GM18508 (cell line): ENCODE data around the gene SULT2B1.

ENCODE experiments used
- ATAC-seq: cut with Tn5 transposase; IDR thresholded peaks from one replicate; pipeline ENCODE4 v1.9.1; 2021; ENCODE audit warnings: moderate number of reproducible peaks; ENCODE audit not compliant: insufficient read depth, unreplicated experiment

Gene SULT2B1

DNA sequence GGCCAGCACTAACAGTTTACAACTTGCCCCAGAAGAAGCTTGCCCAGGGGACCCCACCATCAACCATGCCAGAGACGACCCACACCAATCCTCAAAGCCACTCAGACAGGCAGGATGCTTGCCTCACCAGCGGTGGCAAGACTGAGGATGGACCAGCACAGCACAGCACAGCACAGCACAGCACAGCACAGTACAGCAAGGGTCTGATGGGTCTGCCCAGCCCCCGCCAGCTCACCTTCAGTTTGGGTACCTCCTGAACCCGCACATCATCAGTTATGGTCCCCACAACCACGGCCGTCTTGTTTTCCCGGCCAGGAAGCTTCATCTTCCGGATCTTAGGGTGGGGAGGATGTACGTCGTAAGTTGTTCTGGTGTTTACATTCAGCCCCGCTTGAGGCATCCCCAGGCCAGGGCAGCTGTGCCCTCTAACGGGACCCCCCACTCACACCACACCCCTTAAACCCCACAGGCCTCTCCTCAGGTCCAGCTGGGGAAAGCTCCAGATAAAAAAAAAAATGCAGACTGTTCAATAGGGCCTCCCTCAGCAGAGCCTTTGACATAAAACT lies 64.6 kb downstream of the SULT2B1 start:
- no peak for ATAC-seq

DNA sequence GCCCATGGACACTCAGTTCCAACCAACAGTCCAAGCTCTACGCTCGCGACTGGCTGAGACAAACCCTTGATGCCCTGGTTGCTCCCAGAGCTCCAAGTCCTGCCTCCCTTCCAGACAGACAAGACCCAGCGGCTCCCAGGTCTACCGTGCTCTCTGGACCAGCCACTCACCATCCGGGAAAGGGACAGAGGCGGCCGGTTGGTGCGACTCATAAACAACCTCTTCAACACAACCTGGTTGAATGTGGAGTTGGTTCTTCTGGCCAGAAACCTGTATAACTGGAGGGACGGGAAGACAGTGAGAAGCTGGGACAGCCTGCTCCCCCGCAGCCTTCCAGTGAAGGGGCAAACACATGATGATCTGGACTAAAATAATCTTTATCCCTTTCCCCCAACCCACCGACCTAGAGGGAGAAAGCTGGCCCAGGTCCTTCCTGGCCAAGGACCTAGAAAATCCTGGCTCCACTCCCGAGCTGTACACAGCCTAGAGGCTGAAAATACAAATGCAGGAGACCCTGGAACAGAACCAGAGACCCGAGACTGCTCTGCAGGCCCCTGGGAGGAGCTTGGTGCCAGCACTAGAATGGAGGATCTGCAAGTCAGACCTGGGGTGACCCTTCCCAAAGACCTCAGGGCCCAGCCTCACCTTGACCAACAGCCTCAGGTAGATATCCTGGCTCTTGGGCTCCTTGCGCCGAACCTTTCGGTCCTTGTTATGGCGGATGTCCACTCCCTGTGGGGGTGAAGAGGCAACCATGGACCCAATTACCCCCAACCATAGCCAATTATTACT lies 65.4 kb downstream of the SULT2B1 start:
- ATAC-seq = no peak

DNA sequence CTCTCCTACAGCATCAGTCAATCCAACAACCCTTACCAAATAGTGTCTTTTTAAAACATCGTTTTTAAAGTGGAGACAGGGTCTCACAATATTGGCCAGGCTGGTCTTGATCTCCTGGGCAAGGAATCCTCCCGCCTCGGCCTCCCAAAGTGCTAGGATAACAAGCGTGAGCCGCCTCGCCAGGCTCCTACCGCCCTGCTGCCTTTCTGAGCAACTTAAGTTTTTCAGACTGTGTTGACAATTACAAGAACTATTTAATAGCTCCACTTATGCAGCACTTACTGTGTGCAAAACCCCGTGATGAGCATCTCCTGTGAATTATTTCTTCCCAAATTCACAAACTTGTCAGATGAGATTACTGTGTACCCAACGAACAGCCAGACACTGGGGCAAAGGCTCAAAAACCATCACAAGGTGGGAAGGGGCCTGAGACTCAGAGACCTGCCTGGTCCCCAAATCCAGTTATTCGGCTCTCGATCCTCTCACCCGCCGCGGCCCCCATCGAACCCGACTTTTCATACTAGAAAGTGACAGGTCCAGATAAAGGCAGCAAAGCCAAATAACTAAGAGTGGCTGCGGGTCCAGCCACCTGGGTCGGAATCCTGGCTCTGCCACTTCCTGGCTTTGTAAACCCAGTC lies 66.4 kb downstream of the SULT2B1 start:
- no peak for ATAC-seq

DNA sequence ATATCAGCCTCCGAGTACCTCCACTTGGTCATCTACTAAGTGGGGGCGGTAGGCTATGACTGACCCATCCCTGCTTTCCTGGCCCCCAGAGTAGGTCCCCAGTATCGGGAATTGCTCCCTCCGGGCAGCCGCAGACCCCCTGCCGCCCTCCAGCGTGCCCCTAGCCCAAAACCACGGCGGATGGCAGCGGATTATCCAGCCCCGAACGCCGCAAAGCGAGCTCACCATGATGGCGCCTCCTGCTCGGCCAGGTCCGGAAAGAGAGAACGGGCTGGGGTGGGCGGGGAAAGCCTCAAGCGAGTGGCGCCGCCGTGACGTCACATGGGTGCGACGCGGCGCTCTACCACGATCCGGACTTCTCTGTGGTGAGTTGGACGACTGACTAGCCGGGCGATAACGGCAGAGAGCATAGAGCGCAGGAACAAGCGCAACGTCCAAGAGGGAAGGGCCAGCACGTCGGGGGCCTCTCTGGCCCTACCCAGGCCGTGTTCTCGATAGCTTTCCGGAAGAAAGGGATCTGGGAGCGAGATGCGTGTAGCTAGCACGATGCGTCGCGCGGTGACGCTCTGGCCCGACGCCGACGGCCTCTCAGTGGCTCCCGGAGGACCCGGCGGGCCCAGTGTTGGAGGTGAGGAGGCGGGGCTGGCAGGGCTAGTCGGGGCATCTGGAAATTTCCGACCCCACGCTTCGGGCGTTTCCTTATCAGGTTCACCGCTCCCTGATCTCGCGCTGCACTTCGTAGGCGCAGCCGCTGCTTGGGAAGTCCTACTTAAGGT lies 67.1 kb downstream of the SULT2B1 start, which contains the start of the genes RPL18 and SPHK2:
Gene RPL18, minus strand, starts transcription at position 263 of the 776 bp plus-strand sequence. Its CDS starts 35 bp downstream, at position 228.
Gene SPHK2, plus strand, starts transcription at position 591 of the 776 bp plus-strand sequence. CDS start 1,009 bp downstream, outside the sequence.
- ATAC-seq = peak; percentile 76

DNA sequence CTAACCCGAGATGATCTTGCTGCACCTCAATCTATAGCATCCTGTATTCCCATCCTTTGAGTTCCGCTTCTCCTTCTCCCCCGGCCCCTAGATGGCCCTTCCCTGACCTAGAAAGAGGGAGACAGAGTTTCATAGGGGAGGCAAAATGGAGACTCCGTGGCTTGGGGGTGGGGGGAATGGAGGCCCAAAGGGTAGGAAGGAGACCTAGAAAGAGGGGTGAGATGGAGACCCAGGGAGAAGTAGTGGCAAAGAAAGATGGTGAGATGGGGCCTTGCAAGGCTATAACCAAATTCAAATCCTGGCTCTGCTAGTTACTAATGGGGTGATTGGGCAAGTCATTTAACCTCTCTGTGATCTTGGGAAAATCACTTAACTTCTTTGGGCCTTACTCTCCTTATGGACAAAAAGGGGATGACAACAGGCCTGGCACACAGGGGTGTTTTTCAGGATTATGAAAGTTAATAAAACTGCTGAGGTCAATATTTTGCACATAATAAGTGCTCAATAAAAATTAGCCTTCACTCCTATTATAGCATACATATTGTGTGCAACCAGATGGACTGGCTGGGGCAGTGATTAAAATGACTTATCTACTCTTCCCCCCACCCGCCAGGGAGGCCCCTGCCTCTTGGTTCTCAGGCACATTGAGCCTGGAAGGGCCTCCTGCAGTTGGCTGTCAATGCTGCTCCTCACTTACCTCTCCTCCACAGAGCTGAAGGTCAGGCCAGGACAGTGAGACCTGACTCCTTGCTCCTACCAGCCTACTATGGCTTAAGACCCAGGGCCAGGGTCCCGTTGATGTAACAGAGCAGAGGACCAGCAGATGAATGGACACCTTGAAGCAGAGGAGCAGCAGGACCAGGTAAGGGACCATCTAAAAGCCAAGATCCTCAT lies 68.0 kb downstream of the SULT2B1 start:
- ATAC-seq = no peak

DNA sequence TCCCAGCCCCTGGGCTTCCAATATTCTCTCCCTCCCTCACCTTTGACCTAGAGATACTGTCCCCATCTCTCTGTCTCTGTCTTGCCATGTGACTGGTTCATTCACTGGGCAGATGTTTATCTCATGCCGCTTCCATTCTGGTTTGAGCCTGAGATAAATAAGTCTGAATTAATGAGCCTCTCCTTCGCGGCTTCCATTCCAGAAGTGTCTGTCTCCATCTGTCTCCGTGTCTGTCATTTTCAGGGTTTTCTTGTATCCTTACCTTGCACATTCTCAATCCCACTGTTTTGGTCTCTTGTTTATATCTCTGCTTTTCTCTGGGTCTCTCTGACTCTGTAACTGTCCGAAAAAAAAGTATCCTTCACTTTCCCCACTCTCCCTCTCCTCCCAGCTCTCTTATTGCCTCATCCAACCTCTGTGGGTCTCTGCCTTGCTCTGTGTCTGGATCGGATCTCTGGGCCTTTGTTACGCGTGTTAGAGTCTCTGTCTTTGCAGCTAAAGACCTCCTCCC lies 71.6 kb downstream of the SULT2B1 start:
- no peak for ATAC-seq

DNA sequence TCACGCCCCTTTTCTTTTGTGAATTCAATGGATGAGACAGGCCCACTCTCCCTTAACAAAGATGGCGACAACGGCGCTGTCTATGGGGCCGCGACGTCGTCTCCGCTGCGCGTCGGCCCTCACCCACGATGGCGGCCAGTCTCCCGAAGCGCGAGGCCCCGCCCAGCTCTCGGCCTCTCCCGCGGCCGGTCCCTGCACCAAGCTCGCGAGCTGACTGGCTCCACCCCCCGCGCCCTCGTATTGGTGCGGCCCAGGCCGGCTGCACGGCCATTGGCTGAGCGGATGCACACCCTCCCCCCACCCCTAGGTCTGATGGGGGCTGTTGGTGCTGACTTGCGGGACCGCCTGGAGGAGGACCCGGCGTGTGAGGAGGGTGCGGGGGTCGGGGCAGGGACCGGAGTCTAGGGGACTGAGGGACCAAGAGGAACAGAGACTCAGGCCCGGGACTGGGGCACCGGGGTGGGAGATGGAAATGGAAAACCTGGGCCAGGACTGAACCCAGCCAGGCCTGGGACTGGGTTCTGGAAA lies 72.2 kb downstream of the SULT2B1 start:
- no peak for ATAC-seq

DNA sequence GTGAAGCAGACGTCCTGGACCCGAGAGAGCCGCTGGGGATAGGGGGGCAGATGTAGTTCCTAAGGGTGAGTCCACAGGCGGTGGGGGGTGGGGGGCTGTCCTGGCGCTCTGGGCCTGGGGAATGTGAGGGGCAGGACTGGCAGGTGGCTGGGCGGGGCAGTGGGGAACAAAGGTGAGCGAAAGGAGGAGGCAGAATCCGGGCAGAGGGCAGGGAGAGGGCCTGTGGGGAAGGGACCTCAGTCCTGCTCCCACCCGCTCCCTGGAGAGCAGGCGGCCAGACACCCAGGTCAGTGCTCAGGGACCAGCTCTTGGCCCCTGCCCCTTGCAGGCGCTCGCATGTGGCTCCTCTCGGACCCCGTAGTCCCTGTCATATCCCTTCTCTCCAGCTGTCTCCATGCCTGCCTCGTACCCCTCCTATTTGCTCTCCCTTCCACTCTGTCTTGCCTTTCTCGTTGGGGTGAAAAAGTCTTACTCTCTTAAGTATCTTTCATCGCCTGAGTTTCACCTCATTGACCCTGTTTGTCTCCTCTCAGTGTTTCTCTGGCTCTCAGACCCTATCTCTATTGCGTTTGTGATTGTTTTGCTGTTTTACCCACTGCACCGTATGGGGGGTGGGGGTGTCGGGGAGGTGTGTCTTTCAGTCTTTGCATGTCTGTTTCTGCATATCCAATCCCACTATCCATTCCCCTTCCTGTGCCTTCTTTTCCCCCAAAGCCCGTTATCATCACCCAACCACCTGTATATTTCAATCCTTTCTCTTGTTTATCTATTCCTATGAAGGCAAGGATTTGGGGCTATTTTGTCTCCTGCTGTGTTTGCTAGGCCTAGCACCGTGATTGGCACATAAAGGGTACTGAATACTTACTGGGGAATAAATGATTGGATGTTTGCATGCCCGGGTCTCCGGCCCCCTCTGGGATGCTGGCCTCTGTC lies 73.1 kb downstream of the SULT2B1 start:
- no peak for ATAC-seq

DNA sequence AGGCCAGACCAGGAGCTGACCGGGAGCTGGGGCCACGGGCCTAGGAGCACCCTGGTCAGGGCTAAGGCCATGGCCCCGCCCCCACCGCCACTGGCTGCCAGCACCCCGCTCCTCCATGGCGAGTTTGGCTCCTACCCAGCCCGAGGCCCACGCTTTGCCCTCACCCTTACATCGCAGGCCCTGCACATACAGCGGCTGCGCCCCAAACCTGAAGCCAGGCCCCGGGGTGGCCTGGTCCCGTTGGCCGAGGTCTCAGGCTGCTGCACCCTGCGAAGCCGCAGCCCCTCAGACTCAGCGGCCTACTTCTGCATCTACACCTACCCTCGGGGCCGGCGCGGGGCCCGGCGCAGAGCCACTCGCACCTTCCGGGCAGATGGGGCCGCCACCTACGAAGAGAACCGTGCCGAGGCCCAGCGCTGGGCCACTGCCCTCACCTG lies 73.9 kb downstream of the SULT2B1 start:
- no peak for ATAC-seq

DNA sequence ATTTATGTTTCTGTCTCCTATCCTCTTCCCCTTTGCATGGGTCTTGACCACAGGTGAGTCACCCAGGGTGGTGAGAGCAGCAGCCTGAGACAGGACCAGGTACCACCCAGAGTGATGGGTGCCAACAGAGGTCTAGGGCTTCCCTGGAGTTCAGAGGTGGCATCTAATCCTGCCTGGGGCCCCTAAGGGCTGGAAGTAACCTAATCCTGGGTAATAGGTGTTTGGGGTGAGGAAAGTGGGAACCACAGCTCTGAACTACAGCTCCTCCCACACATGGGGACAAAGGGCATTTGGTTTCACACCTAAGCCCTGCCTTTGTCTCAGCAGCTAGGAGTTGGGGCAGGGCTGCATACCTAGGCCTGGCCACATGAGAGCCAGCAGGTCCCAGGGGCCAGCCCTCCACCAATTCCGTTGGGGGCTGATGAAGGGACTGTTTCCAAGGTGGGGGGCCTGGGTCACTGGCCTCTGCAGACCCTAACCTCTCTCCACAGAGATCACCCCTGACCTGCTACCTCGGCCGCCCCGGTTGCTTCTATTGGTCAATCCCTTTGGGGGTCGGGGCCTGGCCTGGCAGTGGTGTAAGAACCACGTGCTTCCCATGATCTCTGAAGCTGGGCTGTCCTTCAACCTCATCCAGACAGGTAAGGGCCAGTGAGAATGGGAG lies 75.4 kb downstream of the SULT2B1 start:
- ATAC-seq = no peak

DNA sequence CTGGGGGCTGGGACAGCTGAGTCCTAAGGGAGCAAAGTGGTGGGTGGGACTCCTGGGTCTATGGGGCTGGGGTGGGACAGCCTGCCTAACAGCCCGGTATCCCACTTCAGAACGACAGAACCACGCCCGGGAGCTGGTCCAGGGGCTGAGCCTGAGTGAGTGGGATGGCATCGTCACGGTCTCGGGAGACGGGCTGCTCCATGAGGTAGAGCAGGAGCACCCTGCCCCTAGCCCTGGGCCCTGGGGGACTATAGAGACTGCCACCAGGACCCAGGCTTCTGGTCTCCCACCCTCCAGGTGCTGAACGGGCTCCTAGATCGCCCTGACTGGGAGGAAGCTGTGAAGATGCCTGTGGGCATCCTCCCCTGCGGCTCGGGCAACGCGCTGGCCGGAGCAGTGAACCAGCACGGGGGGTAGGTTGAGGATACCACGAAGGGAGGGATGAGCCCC lies 75.9 kb downstream of the SULT2B1 start:
- ATAC-seq = no peak

DNA sequence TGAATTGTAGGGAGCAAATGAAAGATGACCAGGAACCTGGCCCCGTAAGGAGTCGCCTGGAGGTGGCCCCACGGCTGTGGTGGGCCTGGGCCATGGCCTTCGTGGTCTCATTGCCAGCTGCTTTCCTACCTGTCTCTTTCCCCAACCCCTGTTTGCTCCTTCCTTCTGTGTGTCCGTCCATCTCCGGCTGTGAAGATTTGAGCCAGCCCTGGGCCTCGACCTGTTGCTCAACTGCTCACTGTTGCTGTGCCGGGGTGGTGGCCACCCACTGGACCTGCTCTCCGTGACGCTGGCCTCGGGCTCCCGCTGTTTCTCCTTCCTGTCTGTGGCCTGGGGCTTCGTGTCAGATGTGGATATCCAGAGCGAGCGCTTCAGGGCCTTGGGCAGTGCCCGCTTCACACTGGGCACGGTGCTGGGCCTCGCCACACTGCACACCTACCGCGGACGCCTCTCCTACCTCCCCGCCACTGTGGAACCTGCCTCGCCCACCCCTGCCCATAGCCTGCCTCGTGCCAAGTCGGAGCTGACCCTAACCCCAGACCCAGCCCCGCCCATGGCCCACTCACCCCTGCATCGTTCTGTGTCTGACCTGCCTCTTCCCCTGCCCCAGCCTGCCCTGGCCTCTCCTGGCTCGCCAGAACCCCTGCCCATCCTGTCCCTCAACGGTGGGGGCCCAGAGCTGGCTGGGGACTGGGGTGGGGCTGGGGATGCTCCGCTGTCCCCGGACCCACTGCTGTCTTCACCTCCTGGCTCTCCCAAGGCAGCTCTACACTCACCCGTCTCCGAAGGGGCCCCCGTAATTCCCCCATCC lies 76.7 kb downstream of the SULT2B1 start:
- no peak for ATAC-seq

DNA sequence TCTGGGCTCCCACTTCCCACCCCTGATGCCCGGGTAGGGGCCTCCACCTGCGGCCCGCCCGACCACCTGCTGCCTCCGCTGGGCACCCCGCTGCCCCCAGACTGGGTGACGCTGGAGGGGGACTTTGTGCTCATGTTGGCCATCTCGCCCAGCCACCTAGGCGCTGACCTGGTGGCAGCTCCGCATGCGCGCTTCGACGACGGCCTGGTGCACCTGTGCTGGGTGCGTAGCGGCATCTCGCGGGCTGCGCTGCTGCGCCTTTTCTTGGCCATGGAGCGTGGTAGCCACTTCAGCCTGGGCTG lies 77.3 kb downstream of the SULT2B1 start:
- no peak for ATAC-seq

DNA sequence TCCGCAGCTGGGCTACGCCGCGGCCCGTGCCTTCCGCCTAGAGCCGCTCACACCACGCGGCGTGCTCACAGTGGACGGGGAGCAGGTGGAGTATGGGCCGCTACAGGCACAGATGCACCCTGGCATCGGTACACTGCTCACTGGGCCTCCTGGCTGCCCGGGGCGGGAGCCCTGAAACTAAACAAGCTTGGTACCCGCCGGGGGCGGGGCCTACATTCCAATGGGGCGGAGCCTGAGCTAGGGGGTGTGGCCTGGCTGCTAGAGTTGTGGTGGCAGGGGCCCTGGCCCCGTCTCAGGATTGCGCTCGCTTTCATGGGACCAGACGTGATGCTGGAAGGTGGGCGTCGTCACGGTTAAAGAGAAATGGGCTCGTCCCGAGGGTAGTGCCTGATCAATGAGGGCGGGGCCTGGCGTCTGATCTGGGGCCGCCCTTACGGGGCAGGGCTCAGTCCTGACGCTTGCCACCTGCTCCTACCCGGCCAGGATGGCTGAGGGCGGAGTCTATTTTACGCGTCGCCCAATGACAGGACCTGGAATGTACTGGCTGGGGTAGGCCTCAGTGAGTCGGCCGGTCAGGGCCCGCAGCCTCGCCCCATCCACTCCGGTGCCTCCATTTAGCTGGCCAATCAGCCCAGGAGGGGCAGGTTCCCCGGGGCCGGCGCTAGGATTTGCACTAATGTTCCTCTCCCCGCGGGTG lies 77.8 kb downstream of the SULT2B1 start:
- ATAC-seq = no peak

DNA sequence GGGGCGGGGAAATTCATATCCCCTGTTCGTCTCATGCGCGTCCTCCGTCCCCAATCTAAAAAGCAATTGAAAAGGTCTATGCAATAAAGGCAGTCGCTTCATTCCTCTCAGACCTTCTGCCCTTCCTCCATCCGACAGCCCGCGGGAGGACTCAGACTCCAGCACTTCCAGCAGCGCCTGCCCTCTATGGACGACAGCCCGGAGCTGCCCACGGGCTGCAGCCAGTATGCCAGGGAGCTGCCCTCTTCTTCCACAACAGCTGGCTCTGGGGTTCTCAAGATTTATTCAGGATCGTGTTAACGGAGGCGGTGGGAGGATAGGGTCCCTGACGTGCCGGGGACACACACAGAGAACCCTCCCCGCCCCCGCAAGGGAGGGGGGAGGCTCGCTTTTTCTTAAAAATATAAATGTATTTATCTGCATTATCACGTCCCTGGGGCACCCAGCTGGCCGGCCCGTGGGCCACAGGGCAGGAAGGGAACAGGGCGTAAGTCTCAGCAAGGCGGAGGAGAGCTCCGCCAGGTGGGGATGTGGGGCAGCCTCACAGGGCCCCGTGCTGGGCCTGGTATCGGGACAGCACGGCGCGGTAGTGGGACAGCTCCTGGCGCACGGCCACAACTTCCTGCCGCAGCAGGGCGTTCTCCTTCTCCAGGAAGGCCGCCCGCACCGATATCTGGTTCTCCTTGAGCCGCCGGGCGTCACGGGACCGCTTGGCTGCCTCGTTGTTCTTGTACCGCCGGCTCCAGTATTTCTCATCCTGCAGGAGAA lies 78.5 kb downstream of the SULT2B1 start:
- no peak for ATAC-seq

DNA sequence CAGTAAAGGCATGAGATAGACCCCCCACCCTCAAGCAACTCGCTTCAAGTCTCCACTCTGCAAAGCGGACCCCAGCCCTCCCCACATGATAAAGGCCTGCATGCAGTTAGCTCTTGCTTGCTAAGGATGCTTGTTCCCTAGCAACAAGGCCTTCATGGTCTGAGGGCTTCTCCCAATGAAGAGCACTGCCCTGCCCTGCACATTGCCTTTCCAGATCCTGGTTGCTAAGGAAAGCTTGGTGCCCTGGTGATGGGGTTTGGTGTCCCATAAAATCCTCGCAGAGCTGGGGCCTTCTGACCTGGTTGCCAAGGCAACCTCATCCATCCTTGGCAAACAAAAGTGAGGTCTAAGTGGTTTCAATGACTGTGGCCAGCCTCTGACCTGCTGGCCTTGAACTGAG lies 79.3 kb downstream of the SULT2B1 start:
- no peak for ATAC-seq
